DOHH2 (cell line): Measurements from ENCODE around the gene KLKB1.
"Not testable (repeated sequence)": the region's sequence is repeated elsewhere in the genome, so short reads cannot be mapped to it uniquely, and the experiment has no call there.

ENCODE experiments used
- H3F3A ChIP-seq: fragments of 200-600 bp; sonication (generic), shearing (Covaris generic); 2 replicates; pipeline ENCODE4 v1.6.0; 2016; ENCODE audit warnings: antibody characterized with exemption, mild to moderate bottlenecking; ENCODE audit not compliant: control insufficient read depth, insufficient read depth
- H3K27ac ChIP-seq: fragments of 200-600 bp; sonication (generic); 2 replicates; pipeline ENCODE4 v1.5.1; 2014; ENCODE audit warnings: low read depth, mild to moderate bottlenecking, low read length, moderate library complexity
- H3K27me3 ChIP-seq: fragments of 200-600 bp; sonication (generic); 2 replicates; pipeline ENCODE4 v1.6.1; 2014; ENCODE audit warnings: mild to moderate bottlenecking, low read length, mixed read lengths; ENCODE audit not compliant: control insufficient read depth
- H3K36me3 ChIP-seq: fragments of 200-600 bp; sonication (generic); 2 replicates; pipeline ENCODE4 v1.6.1; 2014; ENCODE audit warnings: mild to moderate bottlenecking, low read length, moderate library complexity, mixed read lengths; ENCODE audit not compliant: control insufficient read depth
- H3K4me1 ChIP-seq: fragments of 200-600 bp; sonication (generic); 2 replicates; pipeline ENCODE4 v1.6.1; 2014; ENCODE audit warnings: mild to moderate bottlenecking, low read length, mixed read lengths; ENCODE audit not compliant: control insufficient read depth
- H3K4me2 ChIP-seq: fragments of 200-600 bp; sonication (generic); 2 replicates; pipeline ENCODE4 v1.6.0; 2014; ENCODE audit warnings: mild to moderate bottlenecking, low read length, moderate library complexity
- H3K4me3 ChIP-seq: fragments of 200-600 bp; sonication (generic); 2 replicates; pipeline ENCODE4 v1.5.1; 2014; ENCODE audit warnings: mild to moderate bottlenecking, low read length, mixed read lengths
- H3K79me2 ChIP-seq: fragments of 200-600 bp; sonication (generic); 2 replicates; pipeline ENCODE4 v1.6.1; 2014; ENCODE audit warnings: mild to moderate bottlenecking, low read length, mixed read lengths; ENCODE audit not compliant: control insufficient read depth
- H3K9me2 ChIP-seq: fragments of 200-600 bp; sonication (generic); replicated peaks from 2 replicates; pipeline ENCODE4 v1.6.1; 2014; ENCODE audit warnings: mild to moderate bottlenecking, low read length, mixed read lengths; ENCODE audit not compliant: control insufficient read depth
- H3K9me3 ChIP-seq: fragments of 200-600 bp; sonication (generic); 2 replicates; pipeline ENCODE4 v1.6.1; 2014; ENCODE audit warnings: antibody characterized with exemption, low read length, mixed read lengths; ENCODE audit not compliant: control insufficient read depth, insufficient read depth
- H4K20me1 ChIP-seq: fragments of 200-600 bp; sonication (generic); 2 replicates; pipeline ENCODE4 v1.6.0; 2014; ENCODE audit warnings: low read depth, mild to moderate bottlenecking, antibody characterized with exemption, low read length, moderate library complexity; ENCODE audit not compliant: control insufficient read depth, insufficient read depth
- EZH2phosphoT487 ChIP-seq: fragments of 200-600 bp; sonication (generic); IDR thresholded peaks from 2 replicates; pipeline ENCODE4 v1.6.1; 2017; ENCODE audit warnings: borderline replicate concordance, mild to moderate bottlenecking, antibody characterized with exemption, low read length, moderate library complexity, mixed read lengths
- TF ChIP-seq, protein P1 (sequence below): fragments of 200-600 bp; sonication (generic); IDR thresholded peaks from one replicate; pipeline ENCODE4 v1.5.1; 2014; ENCODE audit warnings: antibody characterized with exemption, mild to moderate bottlenecking, low read depth, low read length; ENCODE audit not compliant: poor library complexity, severe bottlenecking

KLKB1 gene

DNA sequence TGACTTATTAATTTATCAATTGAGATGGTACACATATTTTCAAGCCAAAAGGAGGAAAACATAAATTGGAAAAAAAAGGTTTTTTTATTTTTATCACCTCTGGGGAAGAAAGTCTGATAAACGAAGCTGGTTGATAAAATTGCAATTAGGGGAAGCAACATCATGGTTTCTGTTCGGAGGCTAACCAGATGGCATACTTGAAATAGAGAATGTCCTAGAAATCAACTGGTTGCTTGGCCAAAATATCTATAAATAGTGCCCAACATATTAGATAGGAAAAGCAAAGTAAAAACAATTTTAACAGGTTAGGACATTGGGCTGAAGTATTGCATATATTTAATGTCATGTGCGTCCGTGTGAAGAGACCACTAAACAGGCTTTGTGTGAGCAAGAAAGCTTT lies 14.3 kb downstream of the KLKB1 start:
- Histone ChIP-seq H3K4me3 (no peak overlapping the region), H3K4me2 (no peak overlapping the region), H3F3A (no peaks in the 10 kb centered on the region), H3K27me3 (no peaks in the 10 kb centered on the region), H3K9me2 (no peaks in the 10 kb centered on the region), H3K9me3 (no peaks in the 10 kb centered on the region), H3K79me2 (no peaks in the 10 kb centered on the region), H4K20me1 (no peaks in the 10 kb centered on the region), H3K36me3 (no peaks in the 10 kb centered on the region), H3K27ac (no peak overlapping the region), H3K4me1 (no peaks in the 10 kb centered on the region)
- TF ChIP-seq, protein P1, sequence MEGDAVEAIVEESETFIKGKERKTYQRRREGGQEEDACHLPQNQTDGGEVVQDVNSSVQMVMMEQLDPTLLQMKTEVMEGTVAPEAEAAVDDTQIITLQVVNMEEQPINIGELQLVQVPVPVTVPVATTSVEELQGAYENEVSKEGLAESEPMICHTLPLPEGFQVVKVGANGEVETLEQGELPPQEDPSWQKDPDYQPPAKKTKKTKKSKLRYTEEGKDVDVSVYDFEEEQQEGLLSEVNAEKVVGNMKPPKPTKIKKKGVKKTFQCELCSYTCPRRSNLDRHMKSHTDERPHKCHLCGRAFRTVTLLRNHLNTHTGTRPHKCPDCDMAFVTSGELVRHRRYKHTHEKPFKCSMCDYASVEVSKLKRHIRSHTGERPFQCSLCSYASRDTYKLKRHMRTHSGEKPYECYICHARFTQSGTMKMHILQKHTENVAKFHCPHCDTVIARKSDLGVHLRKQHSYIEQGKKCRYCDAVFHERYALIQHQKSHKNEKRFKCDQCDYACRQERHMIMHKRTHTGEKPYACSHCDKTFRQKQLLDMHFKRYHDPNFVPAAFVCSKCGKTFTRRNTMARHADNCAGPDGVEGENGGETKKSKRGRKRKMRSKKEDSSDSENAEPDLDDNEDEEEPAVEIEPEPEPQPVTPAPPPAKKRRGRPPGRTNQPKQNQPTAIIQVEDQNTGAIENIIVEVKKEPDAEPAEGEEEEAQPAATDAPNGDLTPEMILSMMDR = no peak
- TF ChIP-seq EZH2phosphoT487 = no peak

DNA sequence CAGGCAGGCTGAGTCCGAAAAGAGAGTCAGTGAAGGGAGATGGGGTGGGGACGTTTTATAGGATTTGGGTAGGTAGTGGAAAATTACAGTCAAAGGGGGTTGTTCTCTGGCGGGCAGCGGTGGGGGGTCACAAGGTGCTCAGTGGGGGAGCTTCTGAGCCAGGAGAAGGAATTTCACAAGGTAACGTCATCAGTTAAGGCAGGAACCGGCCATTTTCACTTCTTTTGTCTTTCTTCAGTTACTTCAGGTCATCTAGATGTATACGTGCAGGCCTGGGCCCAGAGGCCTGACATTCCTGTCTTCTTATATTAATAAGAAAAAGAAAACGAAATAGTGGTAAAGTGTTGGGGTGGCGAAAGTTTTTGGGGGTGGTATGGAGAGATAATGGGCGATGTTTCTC lies 14.7 kb downstream of the KLKB1 start:
- H3F3A ChIP-seq, H3K79me2 ChIP-seq, H3K4me1 ChIP-seq, H3K27me3 ChIP-seq, H3K9me3 ChIP-seq, H3K9me2 ChIP-seq, H3K36me3 ChIP-seq, H3K4me3 ChIP-seq, H3K4me2 ChIP-seq, H3K27ac ChIP-seq, H4K20me1 ChIP-seq: not testable (repeated sequence)

DNA sequence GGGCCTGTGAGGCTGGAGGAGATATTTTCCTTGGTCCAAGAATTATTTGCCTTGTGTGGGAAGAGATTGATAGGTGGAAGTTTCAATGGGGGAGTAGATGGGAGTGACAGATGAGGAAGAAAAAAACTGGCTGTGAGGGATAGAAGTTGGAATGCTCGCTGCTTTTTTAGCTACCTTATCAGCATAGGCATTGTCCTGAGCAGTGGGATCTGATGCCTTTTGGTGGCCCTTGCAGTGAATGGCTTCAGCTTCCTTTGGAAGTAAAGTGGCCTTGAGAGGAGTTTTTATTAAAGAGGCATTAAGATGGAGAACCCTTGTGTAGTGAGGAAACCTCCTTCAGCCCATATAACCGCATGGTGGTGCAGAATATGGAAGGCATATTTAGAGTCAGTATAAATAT lies 16.0 kb downstream of the KLKB1 start:
- Histone ChIP-seq H3K4me2 (no peak overlapping the region), H3K9me2 (no peaks in the 10 kb centered on the region), H3K27me3 (no peaks in the 10 kb centered on the region), H3K79me2 (no peaks in the 10 kb centered on the region), H3K4me3 (no peak overlapping the region), H4K20me1 (no peaks in the 10 kb centered on the region), H3K9me3 (no peaks in the 10 kb centered on the region), H3K36me3 (no peaks in the 10 kb centered on the region), H3K4me1 (no peaks in the 10 kb centered on the region), H3K27ac (no peak overlapping the region), H3F3A (no peaks in the 10 kb centered on the region)
- TF ChIP-seq, protein P1 = no peak
- no peak for TF ChIP-seq EZH2phosphoT487

DNA sequence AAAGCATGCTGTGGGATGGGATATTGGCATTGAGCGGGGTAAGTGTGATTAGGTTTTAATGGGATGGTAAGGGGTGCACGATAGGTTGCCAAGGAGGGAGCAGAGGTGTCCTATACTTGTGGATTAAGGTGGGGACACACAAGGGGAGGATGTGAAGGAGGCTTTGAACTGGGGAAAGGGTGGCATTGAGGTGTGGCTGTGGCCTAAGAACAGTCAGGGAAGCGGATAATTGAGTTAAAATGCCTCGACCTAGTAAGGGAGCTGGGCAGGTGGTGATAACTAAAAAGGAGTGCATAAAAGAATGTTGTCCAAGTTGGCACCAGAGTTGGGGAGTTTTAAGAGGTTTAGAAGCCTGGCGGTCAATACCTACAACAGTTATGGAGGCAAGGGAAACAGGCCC lies 17.5 kb downstream of the KLKB1 start:
- Histone ChIP-seq H3K9me2 (no peaks in the 10 kb centered on the region), H3K36me3 (no peaks in the 10 kb centered on the region), H3K27ac (no peak overlapping the region), H3K4me2 (no peak overlapping the region), H3K27me3 (no peaks in the 10 kb centered on the region), H4K20me1 (no peaks in the 10 kb centered on the region), H3K4me1 (no peaks in the 10 kb centered on the region), H3K79me2 (no peaks in the 10 kb centered on the region), H3K4me3 (no peak overlapping the region), H3K9me3 (no peaks in the 10 kb centered on the region), H3F3A (no peaks in the 10 kb centered on the region)
- TF ChIP-seq, protein P1 = no peak
- no peak for TF ChIP-seq EZH2phosphoT487

DNA sequence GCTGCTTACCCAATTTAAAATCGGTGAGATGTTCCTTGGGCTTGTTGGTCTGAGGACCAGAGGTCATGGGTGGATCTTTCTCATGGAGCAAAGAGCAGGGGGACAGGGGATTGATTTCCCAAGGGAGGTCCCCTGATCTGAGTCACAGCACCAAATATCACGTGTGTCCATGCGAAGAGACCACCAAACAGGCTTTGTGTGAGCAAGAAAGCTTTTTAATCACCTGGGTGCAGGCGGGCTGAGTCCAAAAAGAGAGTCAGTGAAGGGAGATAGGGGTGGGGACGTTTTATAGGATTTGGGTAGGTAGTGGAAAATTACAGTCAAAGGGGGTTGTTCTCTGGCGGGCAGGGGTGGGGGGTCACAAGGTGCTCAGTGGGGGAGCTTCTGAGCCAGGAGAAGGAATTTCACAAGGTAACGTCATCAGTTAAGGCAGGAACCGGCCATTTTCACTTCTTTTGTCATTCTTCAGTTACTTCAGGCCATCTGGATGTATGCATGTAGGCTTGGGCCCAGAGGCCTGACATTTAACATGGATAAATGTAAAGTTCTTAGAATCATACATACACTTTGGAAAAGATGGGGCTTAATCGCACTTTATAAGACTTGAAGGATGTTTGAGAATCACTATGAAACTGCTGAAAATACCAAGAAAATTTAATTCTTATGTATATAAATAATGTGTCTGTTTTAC lies 19.9 kb downstream of the KLKB1 start:
- H3F3A ChIP-seq, H3K4me1 ChIP-seq, H3K9me2 ChIP-seq, H4K20me1 ChIP-seq, H3K79me2 ChIP-seq, H3K4me3 ChIP-seq, H3K9me3 ChIP-seq, H3K4me2 ChIP-seq, H3K36me3 ChIP-seq, H3K27me3 ChIP-seq, H3K27ac ChIP-seq: not testable (repeated sequence)
